HepG2 (cell line): ENCODE data around the gene SRP68. TPM values are rescaled to one million over a fixed set of nuclear protein-coding genes. Genes with fewer than 3 reads are reported as not detected.

Source experiments
- DNMT1 ChIP-seq: sonication (generic); formaldehyde crosslinking; IDR thresholded peaks from 2 replicates; pipeline ENCODE4 v1.5.1; 2020; ENCODE audit warnings: mild to moderate bottlenecking, missing genetic modification reagents
- EEA1 ChIP-seq: sonication (generic); formaldehyde crosslinking; IDR thresholded peaks from 2 replicates; pipeline ENCODE4 v1.5.1; 2020; ENCODE audit warnings: mild to moderate bottlenecking, missing genetic modification reagents, borderline replicate concordance
- GPN1 ChIP-seq: sonication (generic); formaldehyde crosslinking; IDR thresholded peaks from 2 replicates; pipeline ENCODE4 v1.5.1; 2020; ENCODE audit warnings: missing genetic modification reagents, borderline replicate concordance
- HDAC1 ChIP-seq: sonication (generic); formaldehyde crosslinking; IDR thresholded peaks from 2 replicates; pipeline ENCODE4 v1.5.1; 2020; ENCODE audit warnings: mild to moderate bottlenecking, missing genetic modification reagents
- HMGXB3 ChIP-seq: sonication (generic); formaldehyde crosslinking; IDR thresholded peaks from 2 replicates; pipeline ENCODE4 v1.4.0; 2020; ENCODE audit warnings: missing genetic modification reagents, borderline replicate concordance
- HNRNPK ChIP-seq: fragments of 200-400 bp; formaldehyde crosslinking; IDR thresholded peaks from 2 replicates; pipeline ENCODE4 v1.6.1; 2018; ENCODE audit warnings: low read length, low read depth, moderate library complexity, mild to moderate bottlenecking; ENCODE audit not compliant: poor library complexity, severe bottlenecking
- HOXA7 ChIP-seq: sonication (generic); formaldehyde crosslinking; IDR thresholded peaks from 2 replicates; pipeline ENCODE4 v1.8.1; 2022; ENCODE audit warnings: mild to moderate bottlenecking, missing genetic modification reagents, moderate library complexity
- KDM6A ChIP-seq: IDR thresholded peaks from 2 replicates; pipeline ENCODE4 v1.6.1; 2016; ENCODE audit warnings: low read depth
- MAZ ChIP-seq, 2 experiments: sonication (generic) in 1 of 2; formaldehyde crosslinking in 1 of 2; IDR thresholded peaks; 2 replicates each; pipeline versions ENCODE4 v1.5.0 to v1.6.1; 2012 to 2020; ENCODE audit warnings: low read depth in 2 of 2, mild to moderate bottlenecking in 2 of 2, borderline replicate concordance in 1 of 2, improper control_type of control experiment in 1 of 2, low read length in 1 of 2, missing genetic modification reagents in 1 of 2, moderate library complexity in 1 of 2
- MYC ChIP-seq: sonication (generic); formaldehyde crosslinking; IDR thresholded peaks from 2 replicates; pipeline ENCODE4 v1.9.0; 2021; ENCODE audit warnings: missing genetic modification reagents, borderline replicate concordance
- NPAS2 ChIP-seq: sonication (generic); formaldehyde crosslinking; IDR thresholded peaks from 2 replicates; pipeline ENCODE4 v1.8.0; 2022; ENCODE audit warnings: mild to moderate bottlenecking, missing genetic modification reagents, borderline replicate concordance
- PATZ1 ChIP-seq: sonication (generic); formaldehyde crosslinking; IDR thresholded peaks from 2 replicates; pipeline ENCODE4 v1.4.0; 2020; ENCODE audit warnings: missing genetic modification reagents
- SP4 ChIP-seq: sonication (generic); formaldehyde crosslinking; IDR thresholded peaks from 2 replicates; pipeline ENCODE4 v1.8.1; 2023; ENCODE audit warnings: mild to moderate bottlenecking, missing genetic modification reagents
- ZKSCAN1 ChIP-seq: fragments of 150-350 bp; IDR thresholded peaks from 2 replicates; pipeline ENCODE4 v1.6.1; 2014; ENCODE audit warnings: low read length
- ZNF280D ChIP-seq: sonication (generic); formaldehyde crosslinking; IDR thresholded peaks from 2 replicates; pipeline ENCODE4 v1.5.1; 2020; ENCODE audit warnings: mild to moderate bottlenecking, missing genetic modification reagents
- ZNF570 ChIP-seq: sonication (generic); formaldehyde crosslinking; IDR thresholded peaks from 2 replicates; pipeline ENCODE4 v1.4.0; 2020; ENCODE audit warnings: mild to moderate bottlenecking, missing genetic modification reagents, borderline replicate concordance
- ZNF766 ChIP-seq: sonication (generic); formaldehyde crosslinking; IDR thresholded peaks from 2 replicates; pipeline ENCODE4 v1.5.0; 2020; ENCODE audit warnings: missing genetic modification reagents, borderline replicate concordance
- ZNF776 ChIP-seq: sonication (generic); formaldehyde crosslinking; IDR thresholded peaks from 2 replicates; pipeline ENCODE4 v1.4.0; 2020; ENCODE audit warnings: mild to moderate bottlenecking, missing genetic modification reagents
- ZNF850 ChIP-seq: sonication (generic); formaldehyde crosslinking; conservative IDR thresholded peaks from 2 replicates; pipeline ENCODE4 v1.9.0; 2021; ENCODE audit warnings: mild to moderate bottlenecking, missing genetic modification reagents
- polyA plus RNA-seq, 8 experiments: library from polyadenylated mRNA; depleted of rRNA in 3 of 8; stranded (reverse) in 7 of 8; unstranded in 1 of 8; fragments of >200 nt; fragmentation: Illumina TruSeq in 4 of 8; extraction: Trizol in 4 of 8; gene quantifications; 2 replicates each; pipeline versions ENCODE4 v1.2.1 to v1.2.3, GENCODE V29; 2011 to 2016; ENCODE audit warnings: low read depth in 4 of 8, missing spikeins in 1 of 8, mixed read lengths in 1 of 8; ENCODE audit not compliant: insufficient read depth in 1 of 8
- total RNA-seq, 5 experiments: library from RNA; depleted of rRNA; stranded (reverse); fragments of >200 nt; fragmentation: Illumina TruSeq; extraction: Trizol; gene quantifications; 2 replicates each; pipeline ENCODE4 v1.2.3, GENCODE V29; 2016; ENCODE audit warnings: low read depth in 1 of 5

SRP68 gene
- total and polyA plus RNA-seq, 2 of the 13 experiments (the other 11 are each of a cell fraction or from before 2014, with no cell fraction given), result 39.8 to 74.3 TPM

- TF ChIP-seq HMGXB3, result peak; percentile 66; the same call in 1 of the 2 replicates
- peak; percentile 94 for TF ChIP-seq SP4 (CRISPR knock-in tag)
- TF ChIP-seq MAZ (IDR thresholded peaks at IDR 0.05; ENCODE audit: borderline replicate concordance, low read depth, low read length), result peak; percentile 28; the same call in 1 of the 2 replicates
- peak; percentile 98 for TF ChIP-seq MAZ (CRISPR knock-in tag; IDR thresholded peaks at IDR 0.05; ENCODE audit: low read depth)
- no peak for TF ChIP-seq ZKSCAN1
- peak; percentile 93 for TF ChIP-seq ZNF776 (CRISPR knock-in tag)
- TF ChIP-seq ZNF280D (CRISPR knock-in tag), result no peak
- peak; percentile 66 for TF ChIP-seq PATZ1
- TF ChIP-seq HNRNPK, result no peak
- peak; percentile 23; the same call in 1 of the 2 replicates for TF ChIP-seq KDM6A
- no peak for TF ChIP-seq ZNF850 (CRISPR knock-in tag)
- peak; percentile 93 for TF ChIP-seq MYC (CRISPR knock-in tag)
- peak; percentile 88 for TF ChIP-seq ZNF570 (CRISPR knock-in tag)
- peak; percentile 92 for TF ChIP-seq DNMT1 (CRISPR knock-in tag)
- peak; percentile 98 for TF ChIP-seq HDAC1 (CRISPR knock-in tag)
- TF ChIP-seq EEA1 (CRISPR knock-in tag), result peak; percentile 98
- no peak for TF ChIP-seq NPAS2 (CRISPR knock-in tag)
- no peak for TF ChIP-seq HOXA7 (CRISPR knock-in tag)
- no peak for TF ChIP-seq GPN1 (CRISPR knock-in tag)
- TF ChIP-seq ZNF766 (CRISPR knock-in tag), result no peak; the same call in 1 of the 2 replicates
Observed at GRCh38 chr17:76072148-76072858, at the start of gene SRP68 (continued).
